Activated naive CD4-positive, alpha-beta T cell treated with anti-CD3 and anti-CD28 coated beads, Interleukin-2, amount 50 U/mL, for 72 hours (primary cell): ENCODE measurements around the gene OPA3. TPM values are rescaled to one million over a fixed set of nuclear protein-coding genes. Genes with fewer than 3 reads are reported as not detected.
"Not testable (repeated sequence)": the region's sequence is repeated elsewhere in the genome, so short reads cannot be mapped to it uniquely, and the experiment has no call there.

Source experiments
- ATAC-seq, 2 donors: fragments of 150-1000 bp; cut with Tn5 transposase; 2 replicates each; pipeline ENCODE4 v1.10.0; 2021; ENCODE audit warnings: mild to moderate bottlenecking in 2 of 2, moderate library complexity in 2 of 2
- DNase-seq, 2 donors: peaks; one replicate each; pipeline ENCODE4 v3.0.0; 2021 to 2022; ENCODE audit warnings: low spot score in 2 of 2
- H3K27ac Mint-ChIP-seq, 2 donors: one replicate each; pipeline ENCODE4 v1.8.0; 2022; ENCODE audit warnings: mild to moderate bottlenecking in 2 of 2, mixed read lengths in 2 of 2
- H3K36me3 Mint-ChIP-seq, 2 donors: one replicate each; pipeline ENCODE4 v1.8.0; 2022; ENCODE audit warnings: mixed read lengths in 2 of 2
- H3K9me3 Mint-ChIP-seq, 2 donors: one replicate each; pipeline ENCODE4 v1.8.0; 2022; ENCODE audit warnings: mixed read lengths in 2 of 2
- total RNA-seq, 2 donors: library from RNA; stranded (reverse); gene quantifications; one replicate each; pipeline ENCODE4 v1.2.3, GENCODE V29; 2022

Gene OPA3
- total RNA-seq, 2 donors from 2014 or later, result 16.6 to 16.7 TPM

- no peaks in the 10 kb centered on the region for H3K9me3 Mint-ChIP-seq
- ATAC-seq (no peak), DNase-seq (no peak)
- peak overlapping the region in 1 of 2 donors; percentile 1 for H3K27ac Mint-ChIP-seq
- peaks cover 6 to 18% of the 10 kb centered on the region in 2 donors for H3K36me3 Mint-ChIP-seq
These were observed 66.7 kb downstream of the OPA3 start for GRCh38 chr19:45517641-45518468.

DNA sequence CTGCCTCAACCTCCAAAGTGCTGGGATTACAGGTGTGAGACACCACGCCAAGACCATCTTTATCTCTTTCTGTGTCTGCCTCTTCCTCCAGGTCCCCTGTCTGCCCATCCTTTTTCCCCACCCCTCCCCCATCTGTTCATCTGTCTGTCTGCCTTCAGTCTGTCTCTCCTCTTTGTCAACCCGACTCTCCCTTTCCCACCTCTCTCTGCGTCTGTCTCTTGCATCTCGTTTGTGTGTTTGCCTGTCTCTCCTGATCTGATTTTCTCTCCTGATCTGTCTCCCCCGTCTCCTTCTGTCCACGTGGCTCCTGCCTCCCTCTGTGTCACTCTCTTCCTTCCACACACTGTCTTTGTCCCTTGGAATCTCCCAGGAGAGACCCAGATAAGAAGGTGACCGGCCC, 67.4 kb downstream of the OPA3 start:
- Mint-ChIP-seq H3K36me3 (peaks cover 6 to 18% of the 10 kb centered on the region in 2 donors), H3K27ac (peak overlapping the region in 1 of 2 donors; percentile 1), H3K9me3 (no peaks in the 10 kb centered on the region)
- DNase-seq (no peak), ATAC-seq (no peak)

DNA sequence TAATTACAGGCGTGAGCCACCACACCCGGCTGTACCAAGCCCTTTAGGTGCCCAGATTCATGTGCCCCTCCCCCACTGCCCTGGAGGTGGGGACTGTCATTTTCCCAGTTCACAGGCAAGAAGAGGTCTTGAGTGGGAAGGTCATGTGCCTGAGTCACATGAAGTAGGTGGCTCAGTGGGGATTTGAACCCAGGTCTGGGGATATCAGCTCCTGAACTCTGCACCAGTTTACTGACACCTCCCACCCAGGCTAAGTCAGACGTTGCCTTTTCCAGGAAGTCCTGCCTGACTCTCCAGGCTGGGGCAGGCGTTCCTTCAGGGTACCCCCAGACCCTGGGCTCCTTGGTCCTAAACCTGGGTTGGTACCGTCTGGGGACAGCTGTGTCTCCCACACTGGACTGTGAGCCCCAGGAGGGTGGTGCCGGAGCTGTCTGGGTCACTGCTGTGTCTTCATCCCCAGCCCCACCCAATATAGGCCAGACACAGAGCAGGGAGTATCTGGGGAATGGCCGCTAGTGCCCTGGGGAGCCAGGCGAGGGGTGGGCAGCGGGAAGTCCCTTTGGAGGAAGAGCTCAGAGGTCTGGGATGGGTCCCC, 68.7 kb downstream of the OPA3 start:
- DNase-seq (no peak), ATAC-seq (peak in 1 of 2 donors; percentile 4)
- Mint-ChIP-seq H3K36me3 (peaks cover 6 to 22% of the 10 kb centered on the region in 2 donors), H3K27ac (peak overlapping the region; percentile 91 to 94), H3K9me3 (no peaks in the 10 kb centered on the region)

GRCh38 chr19:45515081-45515624, 69.4 kb downstream of the OPA3 start:
- DNase-seq (peak in 1 of 2 donors; percentile 72), ATAC-seq (peak; percentile 39 to 73)
- H3K27ac Mint-ChIP-seq, result peak overlapping the region; percentile 91 to 94
- H3K36me3 Mint-ChIP-seq, result peaks cover 6 to 28% of the 10 kb centered on the region in 2 donors
- H3K9me3 Mint-ChIP-seq, result no peaks in the 10 kb centered on the region

DNA sequence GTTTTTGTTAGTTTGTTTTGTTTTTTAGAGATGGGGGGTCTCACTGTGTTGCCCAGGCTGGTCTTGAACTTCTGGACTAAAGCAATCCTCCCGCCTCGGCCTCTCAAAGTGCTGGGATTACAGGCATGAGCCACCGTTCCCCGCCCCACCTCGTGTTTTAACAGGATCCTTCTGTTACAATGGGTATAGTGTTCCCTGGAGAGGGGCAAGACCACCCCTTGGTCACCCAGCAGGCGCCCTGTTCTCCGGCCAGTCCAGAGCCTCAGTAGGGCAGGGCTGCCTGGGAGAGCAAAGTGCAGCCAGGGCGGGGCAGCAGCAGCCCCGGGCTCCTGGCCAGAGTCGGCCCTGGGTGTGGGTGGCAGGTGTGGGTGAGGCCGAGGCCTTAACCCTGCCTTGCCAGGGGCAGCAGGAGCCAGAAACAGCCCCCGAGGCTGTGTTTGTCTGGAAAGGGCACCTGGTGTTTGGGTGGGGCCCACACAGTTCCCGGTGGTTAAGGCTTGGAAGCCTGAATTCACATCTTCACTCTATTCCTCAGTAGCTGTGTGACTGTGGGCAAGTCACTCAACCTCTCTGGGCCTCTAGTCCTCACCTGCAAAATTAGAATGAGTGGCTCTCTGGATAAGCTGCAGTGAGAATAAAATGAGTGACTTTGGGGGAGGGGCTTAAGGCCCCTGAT, 70.1 kb downstream of the OPA3 start:
- ATAC-seq (peak; percentile 20 to 65), DNase-seq (no peak)
- Mint-ChIP-seq H3K27ac (peak overlapping the region; percentile 94 to 97), H3K9me3 (no peaks in the 10 kb centered on the region), H3K36me3 (peaks cover 6 to 33% of the 10 kb centered on the region in 2 donors)

DNA sequence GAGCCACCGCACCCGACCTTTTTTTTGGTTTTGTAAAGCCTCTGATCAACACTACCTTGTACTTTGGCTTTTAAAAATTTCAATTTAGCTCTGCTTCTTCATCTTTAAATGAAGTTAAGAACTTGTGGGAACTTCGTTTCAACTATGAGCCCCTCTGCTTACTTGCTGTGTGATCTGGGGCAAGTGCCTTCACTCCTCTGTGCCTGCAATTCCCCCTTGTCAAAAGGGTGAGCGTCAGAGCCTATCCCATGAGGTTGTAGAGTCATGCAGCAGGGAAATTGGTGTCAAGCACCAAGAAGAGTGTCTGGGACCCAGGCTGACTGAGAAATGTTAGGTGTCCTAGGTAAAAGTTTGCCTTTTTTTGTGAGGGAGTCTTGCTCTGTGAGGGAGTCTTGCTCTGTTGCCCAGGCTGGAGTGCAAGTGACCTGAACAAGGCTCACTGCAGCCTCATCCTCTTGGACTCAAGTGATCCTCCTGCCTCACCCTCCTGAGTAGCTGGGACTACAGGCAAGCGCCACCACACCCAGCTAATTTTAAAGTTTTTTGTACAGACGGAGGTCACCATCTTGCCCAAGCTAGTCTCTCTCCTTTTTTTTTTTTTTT, 71.6 kb downstream of the OPA3 start:
- no peak for DNase-seq
- H3K9me3 Mint-ChIP-seq, result no peaks in the 10 kb centered on the region
- H3K36me3 Mint-ChIP-seq, result peaks cover 6 to 38% of the 10 kb centered on the region in 2 donors
- ATAC-seq, result no peak
- peak overlapping the region in 1 of 2 donors; percentile 97 for H3K27ac Mint-ChIP-seq

DNA sequence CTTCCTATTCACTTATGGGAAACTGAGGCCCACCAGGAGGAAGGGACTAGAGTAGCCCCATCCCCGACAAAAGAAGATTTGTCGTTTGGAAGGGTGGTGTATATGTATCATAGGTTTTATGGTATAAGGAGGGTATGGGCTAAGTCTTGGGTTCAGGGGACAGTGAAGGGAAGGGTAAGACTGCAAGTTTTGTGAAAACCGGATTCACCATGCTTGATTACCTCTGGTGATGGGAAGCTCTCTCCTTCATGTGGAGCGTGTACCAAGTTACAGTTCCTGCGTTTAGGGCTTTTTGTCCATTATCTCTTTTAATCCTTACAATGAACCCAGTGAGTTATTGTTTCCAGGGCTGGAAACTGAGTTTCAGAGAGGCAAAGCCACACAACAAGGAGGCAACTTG, 73.5 kb downstream of the OPA3 start:
- Mint-ChIP-seq H3K36me3 (peaks cover 12 to 31% of the 10 kb centered on the region in 2 donors), H3K27ac (peak overlapping the region; percentile 1 to 77), H3K9me3 (no peaks in the 10 kb centered on the region)
- ATAC-seq, result no peak
- DNase-seq, result no peak

DNA sequence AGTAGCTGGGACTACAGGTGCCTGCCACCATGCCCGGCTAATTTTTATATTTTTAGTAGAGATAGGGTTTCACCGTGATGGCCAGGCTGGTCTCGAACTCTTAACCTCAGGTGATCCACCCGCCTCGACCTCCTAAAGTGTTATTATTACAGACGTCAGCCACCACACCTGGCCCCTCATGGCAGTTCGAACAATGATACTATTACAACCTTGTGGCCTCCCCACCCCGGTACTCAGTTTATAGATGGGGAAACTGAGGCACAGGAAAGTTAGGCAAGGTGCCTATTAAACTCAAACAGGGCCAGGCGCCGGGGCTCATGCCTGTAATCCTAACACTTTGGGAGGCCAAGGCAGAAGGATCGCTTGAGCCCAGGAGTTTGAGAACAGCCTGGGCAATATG, 74.2 kb downstream of the OPA3 start:
- peaks cover 12 to 31% of the 10 kb centered on the region in 2 donors for H3K36me3 Mint-ChIP-seq
- not testable (repeated sequence) for ATAC-seq, DNase-seq, H3K9me3 Mint-ChIP-seq
- peak overlapping the region; percentile 1 to 77 for H3K27ac Mint-ChIP-seq

DNA sequence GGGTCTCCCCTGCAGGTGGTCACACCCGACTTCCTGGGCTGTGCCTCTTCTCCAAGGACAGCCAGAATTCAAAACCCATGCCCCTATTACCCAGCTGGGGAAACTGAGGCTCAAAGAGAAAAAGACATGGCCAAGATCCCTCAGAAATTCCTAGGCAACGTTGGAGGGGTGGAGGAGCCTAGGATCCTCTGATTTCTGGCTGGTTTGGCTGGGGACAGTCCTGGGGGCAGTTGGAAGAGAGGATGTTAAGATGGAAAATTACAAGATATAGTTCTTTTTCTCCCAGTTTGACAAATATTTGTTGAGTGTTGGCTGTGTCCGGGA, 74.9 kb downstream of the OPA3 start:
- Mint-ChIP-seq H3K9me3 (no peaks in the 10 kb centered on the region), H3K36me3 (peaks cover 12 to 31% of the 10 kb centered on the region in 2 donors), H3K27ac (peak overlapping the region; percentile 2 to 79)
- no peak for ATAC-seq
- DNase-seq, result no peak

DNA sequence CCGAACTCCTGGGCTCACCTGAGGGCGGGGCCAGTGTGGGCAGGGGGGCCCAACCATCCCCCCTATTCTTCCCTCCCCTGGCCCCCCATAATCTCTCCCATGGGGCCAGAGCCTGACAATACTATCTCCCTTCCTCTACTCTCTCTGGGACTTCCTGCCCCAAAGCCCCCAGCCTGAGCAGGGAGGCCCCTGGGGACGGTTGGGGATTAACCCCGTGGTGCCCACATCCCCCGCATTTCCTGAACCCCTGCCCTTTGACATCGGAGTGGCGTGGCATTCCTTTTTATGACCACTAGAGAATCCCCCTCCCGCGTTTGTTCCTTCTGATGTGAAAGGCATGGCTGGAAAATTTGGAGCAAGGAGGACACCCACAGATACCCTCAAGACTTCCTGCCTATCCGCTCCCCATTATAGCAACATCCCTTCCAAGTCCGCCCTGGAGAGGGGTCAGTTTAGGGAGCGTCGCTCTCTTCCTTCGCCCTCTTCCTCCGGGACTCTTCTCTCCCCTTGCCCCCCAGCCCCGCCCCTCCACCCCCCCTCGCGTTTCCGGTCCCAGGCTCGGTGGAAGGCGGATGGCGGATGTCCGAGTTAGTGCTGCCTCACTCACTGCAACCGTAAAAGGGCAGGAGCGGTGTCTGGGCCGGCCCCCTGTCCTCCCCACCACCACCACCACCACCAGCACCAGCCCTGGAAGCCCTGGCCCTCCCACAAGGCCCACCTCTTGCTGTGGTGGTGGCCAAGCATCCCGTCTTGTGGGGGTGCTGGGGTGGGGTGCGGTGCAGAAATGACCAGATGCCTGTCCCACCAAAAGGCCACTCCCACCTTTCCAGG, 75.5 kb downstream of the OPA3 start:
- H3K9me3 Mint-ChIP-seq, result no peaks in the 10 kb centered on the region
- DNase-seq, result peak in 1 of 2 donors; percentile 85
- ATAC-seq, result peak in 1 of 2 donors; percentile 51
- H3K36me3 Mint-ChIP-seq, result peaks cover 12 to 30% of the 10 kb centered on the region in 2 donors
- peak overlapping the region; percentile 79 to 90 for H3K27ac Mint-ChIP-seq

- H3K27ac Mint-ChIP-seq, result peak overlapping the region in 1 of 2 donors; percentile 79
- H3K9me3 Mint-ChIP-seq, result no peaks in the 10 kb centered on the region
- H3K36me3 Mint-ChIP-seq, result peaks cover 6 to 24% of the 10 kb centered on the region in 2 donors
- DNase-seq, result no peak
- peak in 1 of 2 donors; percentile 9 for ATAC-seq
These were observed 76.2 kb downstream of the OPA3 start for GRCh38 chr19:45508417-45508860.

- H3K36me3 Mint-ChIP-seq, result peaks cover 6 to 24% of the 10 kb centered on the region in 2 donors
- peak overlapping the region; percentile 44 to 79 for H3K27ac Mint-ChIP-seq
- DNase-seq (no peak), ATAC-seq (no peak)
- H3K9me3 Mint-ChIP-seq, result no peaks in the 10 kb centered on the region
These were observed 76.7 kb downstream of the OPA3 start for GRCh38 chr19:45507872-45508416.

DNA sequence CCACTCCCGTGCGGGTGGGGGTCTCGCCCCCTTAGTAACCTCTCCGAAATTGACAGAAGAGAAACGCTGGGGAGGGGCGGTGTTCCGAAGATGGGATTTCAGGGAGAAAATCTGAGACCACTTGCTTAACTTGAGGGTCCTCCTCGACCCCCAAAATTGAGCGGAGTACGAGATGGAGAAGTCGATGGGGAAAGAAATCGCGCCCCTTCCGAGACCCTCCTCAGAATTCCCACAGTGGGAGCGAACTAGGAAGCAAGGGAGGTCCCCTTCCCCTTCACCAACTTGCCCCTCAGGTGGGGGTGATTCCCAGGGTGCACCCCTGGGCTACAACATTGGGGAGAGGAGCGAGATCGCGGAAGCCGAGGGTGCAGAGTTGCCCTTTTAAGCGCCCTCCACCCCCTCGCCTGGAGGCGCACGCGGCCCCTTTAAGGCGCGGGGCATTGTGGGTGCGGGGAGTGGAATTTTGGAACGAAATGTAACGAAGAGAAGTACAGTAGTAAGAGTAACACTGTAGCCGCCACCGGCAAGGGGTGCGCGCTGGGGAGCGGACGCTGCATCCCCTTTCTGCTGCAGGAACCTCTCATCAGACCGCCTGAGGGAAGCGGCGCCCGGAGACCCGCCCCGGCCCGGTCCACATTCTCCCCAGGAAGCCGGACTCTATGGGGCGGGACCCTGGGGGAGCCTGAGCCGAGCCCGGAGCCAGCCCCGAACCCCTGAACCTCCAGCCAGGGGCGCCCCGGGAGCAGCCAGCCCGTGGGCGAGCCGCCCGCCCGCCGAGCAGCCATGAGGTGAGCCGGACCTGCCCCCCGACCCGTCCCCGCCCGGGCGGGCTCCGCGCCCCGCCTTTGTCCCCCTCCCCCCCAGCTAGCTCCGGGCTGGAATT, 77.4 kb downstream of the OPA3 start, which contains the start of gene VASP:
TSS of gene VASP (plus strand) at position 491 of the 883 bp plus-strand sequence. CDS start at position 784, 293 bp downstream.
- Mint-ChIP-seq H3K27ac (peak within 1 kb of the TSS; percentile 79 to 92), H3K36me3 (peaks cover 6 to 24% of the 10 kb centered on the region in 2 donors), H3K9me3 (no peaks in the 10 kb centered on the region)
- DNase-seq, result peak; percentile 83 to 88
- ATAC-seq, result peak; percentile 35 to 72

GRCh38 chr19:45506246-45506988, 78.2 kb downstream of the OPA3 start:
- peak; percentile 74 to 84 for ATAC-seq
- peaks cover 6 to 24% of the 10 kb centered on the region in 2 donors for H3K36me3 Mint-ChIP-seq
- H3K9me3 Mint-ChIP-seq, result no peaks in the 10 kb centered on the region
- peak overlapping the region; percentile 79 to 92 for H3K27ac Mint-ChIP-seq
- DNase-seq, result peak; percentile 98 to 99
